Measurements from ENCODE around the gene ATP1A4.

ATP1A4 gene

DNA sequence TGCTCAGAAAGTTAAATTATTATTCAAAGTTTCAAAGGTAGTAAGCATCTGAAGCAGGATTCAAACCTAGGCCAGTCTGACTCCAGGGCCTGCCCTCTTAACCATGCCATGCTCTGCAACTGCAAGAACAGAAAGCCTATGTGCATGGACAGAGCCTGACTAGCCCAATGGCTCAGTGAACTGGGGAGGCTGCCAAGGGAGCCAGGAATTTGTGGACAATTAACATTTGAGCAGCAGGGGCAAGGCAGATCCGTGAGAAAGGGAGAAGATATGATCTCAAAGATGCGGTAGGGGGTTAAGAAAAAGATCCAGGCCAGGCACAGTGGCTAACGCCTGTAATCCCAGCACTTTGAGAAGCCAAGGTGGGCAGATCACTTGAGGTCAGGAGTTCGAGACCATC lies 6.5 kb upstream of the ATP1A4 start:
- DNase-seq (ENCODE audit: low spot score) = no peak

DNA sequence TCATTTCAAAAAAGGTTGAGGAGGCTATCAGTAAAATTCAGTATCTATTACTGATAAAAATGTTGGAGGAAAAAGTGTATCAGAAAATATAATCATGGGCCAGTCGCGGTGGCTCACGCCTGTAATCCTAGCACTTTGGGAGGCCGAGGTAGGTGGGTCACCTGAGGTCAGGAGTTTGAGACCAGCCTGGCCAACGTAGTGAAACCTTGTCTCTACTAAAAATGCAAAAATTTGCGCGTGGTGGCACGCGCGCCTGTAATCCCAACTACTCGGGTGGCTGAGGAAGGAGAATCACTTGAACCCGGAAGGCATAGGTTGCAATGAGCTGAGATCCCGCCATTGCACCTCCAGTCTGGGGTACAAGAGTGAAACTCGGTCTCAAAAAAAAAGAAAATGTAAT lies 5.3 kb upstream of the ATP1A4 start:
- DNase-seq (ENCODE audit: low spot score) = no peak

DNA sequence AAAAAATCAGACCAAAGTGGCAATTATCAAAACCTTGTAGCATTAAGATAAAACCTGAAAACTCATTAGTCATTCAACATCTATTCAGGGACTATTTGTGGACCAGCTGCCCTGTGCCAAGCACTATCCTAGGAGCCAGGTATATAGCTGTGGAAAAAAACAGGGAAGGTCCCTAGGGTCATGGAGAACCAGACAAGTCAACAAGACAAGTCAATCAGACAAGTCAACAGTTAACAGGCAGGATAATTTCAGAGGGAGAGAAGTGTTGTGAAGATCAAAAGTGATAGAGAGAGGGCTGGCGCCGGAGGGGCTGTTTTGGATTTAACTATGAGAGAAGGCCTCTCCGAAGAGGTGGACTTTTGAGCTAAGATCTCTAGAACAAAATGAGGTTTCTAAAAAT lies 3.3 kb upstream of the ATP1A4 start:
- no peak for DNase-seq (ENCODE audit: low spot score)

DNA sequence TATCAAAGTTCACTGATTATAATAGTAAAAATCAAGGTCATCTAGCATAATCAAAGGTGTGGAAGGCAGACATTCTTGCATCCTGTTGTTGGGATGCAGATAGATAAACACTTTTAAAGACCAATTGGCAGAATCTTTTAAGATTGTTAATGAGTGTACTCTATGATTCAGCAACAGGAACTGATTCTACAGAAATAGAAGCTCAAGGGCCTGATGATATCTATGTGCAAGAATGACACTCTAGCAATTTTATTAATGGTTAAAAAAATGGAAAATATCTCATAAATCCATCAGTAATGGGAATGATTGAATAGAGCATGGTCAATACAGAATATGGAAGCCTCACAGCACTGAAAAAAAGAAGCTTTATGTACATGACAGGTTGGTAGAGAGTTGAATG lies 2.2 kb upstream of the ATP1A4 start:
- DNase-seq (ENCODE audit: low spot score) = no peak

DNA sequence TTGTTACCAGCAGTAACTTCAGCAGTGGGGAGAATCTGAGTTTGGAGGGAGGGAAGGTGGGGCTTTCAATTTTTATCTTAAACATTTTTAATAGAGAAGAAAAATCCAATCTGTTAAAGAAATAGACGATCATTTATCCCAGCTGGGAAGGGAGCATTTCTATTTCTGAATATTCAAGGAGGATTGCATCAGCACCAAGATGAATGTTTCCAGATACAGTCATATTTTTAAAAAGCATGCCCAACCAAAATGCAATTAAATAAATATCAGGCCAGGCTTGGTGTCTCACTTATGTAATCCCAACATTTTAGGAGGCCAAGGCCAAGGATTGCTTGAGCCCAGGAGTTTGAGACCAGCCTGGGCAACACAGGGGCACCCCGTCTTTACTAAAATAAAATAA lies 1.7 kb upstream of the ATP1A4 start:
- no peak for DNase-seq (ENCODE audit: low spot score)

DNA sequence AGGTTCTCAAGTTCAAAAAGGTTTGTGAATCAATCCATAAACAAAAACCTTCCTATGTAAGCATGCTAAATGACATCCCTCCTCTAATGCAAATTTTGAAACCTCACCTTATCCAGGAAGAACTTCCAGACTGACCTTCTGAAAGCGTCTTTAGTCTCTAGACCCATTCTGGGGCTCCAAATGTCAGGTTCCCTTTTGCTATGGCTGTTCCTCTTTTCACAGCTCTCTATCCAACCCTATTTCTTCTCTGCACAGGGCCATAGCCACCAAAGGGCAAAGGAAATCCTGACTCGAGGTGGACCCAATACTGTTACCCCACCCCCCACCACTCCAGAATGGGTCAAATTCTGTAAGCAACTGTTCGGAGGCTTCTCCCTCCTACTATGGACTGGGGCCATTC lies 3.4 kb downstream of the ATP1A4 start:
- DNase-seq (ENCODE audit: low spot score) = no peak

DNA sequence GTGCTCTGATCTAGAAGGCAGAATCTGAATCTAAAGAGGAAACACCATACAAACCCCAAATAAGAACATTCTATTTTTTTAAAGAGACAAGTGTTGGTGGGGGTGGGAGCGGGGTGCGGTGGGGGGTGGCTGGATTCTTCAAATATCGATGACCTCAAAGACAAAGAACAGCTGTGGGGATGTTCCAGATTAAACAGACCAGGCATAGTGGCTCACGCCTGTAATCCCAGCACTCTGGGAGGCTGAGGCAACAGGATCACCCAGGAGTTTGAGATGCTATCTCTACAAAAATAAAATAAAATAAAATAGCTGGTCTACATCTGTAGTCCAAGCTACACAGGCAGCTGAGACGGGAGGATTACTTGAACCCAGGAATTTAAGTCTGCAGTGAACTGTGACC lies 5.0 kb downstream of the ATP1A4 start:
- no peak for DNase-seq (ENCODE audit: low spot score)

DNA sequence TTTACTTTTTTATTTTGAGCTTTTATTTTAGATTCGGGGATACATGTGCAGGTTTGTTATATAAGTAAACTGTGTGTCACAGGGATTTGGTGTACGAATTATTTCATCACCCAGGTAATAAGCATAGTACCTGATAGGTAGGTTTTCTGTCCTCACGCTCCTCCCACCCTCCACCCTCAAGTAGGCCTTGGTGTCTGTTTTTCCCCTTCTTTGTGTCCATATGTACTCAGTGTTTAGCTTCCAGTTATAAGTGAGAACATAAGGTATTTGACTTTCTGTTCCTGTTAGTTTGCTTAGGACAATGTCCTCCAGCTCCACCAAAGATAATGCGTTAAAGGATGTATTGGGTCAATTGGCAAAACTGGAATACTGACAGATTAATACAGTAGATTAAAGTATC lies 5.8 kb downstream of the ATP1A4 start:
- DNase-seq (ENCODE audit: low spot score) = no peak

DNA sequence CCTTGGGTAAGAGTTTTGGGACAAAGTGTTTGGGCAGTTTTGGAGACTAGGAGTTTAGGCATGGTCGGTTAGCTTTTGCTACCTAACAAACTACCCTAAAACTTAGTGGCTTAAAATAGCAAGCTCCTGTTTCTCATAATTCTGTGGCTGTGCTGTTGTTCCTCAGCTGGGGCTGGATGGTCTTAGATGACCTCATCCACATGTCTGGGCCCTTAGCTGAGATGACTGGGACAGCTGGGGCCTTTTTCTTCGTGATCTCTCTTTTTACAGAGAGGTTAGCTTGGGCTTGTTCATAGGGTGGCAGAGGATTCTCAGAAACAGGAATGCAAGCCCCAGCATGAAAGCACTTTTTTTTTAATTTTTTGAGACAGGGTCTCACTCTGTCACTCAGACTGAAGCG lies 6.6 kb downstream of the ATP1A4 start:
- DNase-seq (ENCODE audit: low spot score) = no peak

DNA sequence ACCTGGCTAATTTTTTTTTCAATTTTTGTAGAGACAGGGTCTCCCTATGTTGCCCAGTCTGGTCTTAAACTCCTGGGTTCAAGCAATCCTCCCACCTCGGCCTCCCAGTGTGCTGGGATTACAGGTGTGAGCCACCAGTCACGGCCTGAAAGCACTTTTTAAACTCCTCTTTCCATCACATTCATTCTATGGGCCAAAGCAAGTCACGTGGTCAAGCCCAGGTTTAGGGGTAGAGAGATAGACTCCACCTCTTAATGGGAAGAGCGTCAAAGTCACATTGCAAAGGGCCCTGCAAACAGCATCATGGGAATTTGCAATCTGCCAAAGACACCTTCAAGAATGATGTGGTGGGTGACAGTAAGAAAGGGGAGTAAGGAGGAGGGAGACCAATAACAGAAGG lies 7.1 kb downstream of the ATP1A4 start:
- DNase-seq (ENCODE audit: low spot score) = no peak

DNA sequence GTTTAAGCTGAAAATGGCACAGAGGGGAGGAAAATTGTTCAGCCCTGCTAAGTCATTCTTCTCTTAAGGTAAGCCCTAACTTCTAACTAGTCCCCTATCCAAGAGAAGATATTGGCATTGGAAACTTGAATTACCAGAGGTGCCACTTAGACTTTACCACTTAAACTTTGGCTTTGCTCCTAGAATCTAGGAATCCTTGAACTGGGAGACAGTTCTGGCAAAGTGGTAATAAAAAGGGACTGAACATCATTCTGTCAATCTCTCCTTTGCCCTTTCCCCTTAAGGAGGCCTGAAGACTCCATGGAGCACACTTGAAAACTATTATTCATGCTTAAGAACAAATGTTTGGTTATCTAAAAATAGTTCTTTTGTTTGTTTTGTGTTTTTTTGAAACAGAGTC lies 8.4 kb downstream of the ATP1A4 start:
- no peak for DNase-seq (ENCODE audit: low spot score)

DNA sequence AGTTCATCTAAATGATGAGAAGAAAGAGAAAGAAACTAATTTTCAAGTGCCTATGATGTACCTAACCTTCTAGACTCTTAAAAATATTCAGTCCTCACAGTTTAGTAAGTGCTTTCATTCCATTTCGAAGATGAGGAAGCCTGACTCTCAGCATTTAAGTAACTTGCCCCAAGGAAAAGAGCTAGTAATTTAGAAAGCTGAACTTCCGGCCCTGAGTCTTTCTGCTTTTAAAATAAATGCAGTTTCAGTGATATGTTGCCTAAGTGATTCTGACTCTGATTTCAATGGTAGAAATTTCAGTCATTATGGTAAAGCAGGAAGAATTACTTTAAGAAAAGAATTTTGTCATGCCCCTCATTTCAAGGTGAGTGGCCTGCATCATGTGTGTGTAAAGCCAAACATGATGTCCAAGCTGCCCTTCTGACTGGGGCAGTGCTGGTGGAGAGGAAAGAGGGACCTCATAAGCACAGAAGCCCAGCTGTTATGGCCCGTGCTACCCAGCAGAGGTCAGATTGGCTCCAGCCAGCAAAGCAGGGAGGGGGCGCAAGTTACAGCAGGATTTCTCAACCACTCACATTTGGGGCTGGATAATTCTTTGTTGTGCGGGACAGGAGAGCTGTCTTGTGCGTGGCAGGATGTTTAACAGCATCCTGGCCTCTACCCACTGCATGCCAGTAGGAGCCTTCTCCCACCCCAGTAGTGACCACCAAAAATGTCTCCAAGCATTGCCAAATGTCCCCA lies 10.7 kb downstream of the ATP1A4 start:
- no peak for DNase-seq (ENCODE audit: low spot score)

DNA sequence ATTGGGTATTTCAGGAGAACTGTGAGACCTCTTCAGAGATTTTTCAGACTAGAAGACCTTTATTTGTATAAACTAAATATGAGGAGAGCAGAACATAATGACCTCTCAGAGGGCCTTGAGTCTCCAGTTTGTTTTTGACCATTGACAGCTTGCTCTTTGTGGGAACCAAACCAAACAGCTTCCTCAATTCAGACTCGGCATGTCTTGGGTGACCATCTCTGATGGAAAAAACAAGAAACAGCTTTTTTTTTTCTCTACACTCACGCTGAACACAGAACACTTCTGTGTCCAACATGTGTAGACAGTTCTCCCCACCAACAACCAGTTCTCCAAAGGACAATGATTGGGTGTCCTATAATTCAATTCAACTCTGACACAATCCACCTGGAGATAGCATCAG lies 11.5 kb downstream of the ATP1A4 start:
- no peak for DNase-seq (ENCODE audit: low spot score)

DNA sequence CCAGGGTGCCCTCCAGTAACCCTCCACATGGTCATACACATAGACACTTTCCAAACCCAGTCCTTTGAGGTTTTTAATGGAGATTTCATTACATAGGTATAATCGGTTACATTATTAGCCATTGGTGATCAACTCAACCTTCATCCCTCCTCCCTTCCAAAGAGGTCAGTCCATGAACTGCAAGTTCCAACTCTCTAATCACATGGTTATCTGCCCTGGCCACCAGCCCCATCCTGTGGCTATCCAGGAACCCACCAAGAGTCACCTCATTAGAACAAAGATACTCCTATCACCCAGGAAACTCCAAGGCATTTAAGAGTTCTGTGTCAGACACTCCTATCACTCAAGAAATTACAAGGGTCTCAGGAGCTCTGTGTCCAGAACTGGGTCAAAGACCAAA lies 12.2 kb downstream of the ATP1A4 start:
- no peak for DNase-seq (ENCODE audit: low spot score)

DNA sequence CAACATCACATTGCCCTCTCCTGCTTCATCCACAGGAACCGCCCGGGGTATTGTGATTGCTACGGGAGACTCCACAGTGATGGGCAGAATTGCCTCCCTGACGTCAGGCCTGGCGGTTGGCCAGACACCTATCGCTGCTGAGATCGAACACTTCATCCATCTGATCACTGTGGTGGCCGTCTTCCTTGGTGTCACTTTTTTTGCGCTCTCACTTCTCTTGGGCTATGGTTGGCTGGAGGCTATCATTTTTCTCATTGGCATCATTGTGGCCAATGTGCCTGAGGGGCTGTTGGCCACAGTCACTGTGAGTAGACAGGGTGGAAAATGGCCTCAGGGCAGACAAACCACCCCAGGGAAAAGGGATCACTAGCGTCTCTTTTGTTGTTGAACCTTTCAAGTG lies 12.7 kb downstream of the ATP1A4 start:
- DNase-seq (ENCODE audit: low spot score) = no peak

DNA sequence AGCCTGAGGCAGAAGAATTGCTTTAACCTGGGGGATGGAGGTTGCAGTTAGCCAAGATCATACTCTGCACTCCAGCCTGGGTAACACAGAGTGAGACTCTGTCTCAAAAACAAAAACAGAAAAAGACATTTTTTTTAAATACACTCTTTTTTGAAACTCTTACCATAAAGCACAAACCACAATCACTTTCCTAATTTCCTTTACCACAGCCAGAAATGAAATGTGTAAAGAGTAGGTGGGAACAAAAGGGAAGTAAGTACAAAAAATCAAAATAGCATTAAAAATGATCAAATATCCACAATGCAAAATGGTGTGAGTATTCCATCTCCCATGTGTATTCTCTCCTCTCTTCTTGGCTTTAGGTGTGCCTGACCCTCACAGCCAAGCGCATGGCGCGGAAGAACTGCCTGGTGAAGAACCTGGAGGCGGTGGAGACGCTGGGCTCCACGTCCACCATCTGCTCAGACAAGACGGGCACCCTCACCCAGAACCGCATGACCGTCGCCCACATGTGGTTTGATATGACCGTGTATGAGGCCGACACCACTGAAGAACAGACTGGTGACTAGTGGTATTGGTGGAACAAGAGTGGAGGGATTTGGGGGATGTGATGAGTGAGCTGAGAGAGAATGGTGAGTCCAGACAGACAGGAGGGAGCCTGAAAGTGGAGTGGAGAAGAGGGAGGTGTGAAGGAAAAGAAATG lies 14.9 kb downstream of the ATP1A4 start:
- no peak for DNase-seq (ENCODE audit: low spot score)

DNA sequence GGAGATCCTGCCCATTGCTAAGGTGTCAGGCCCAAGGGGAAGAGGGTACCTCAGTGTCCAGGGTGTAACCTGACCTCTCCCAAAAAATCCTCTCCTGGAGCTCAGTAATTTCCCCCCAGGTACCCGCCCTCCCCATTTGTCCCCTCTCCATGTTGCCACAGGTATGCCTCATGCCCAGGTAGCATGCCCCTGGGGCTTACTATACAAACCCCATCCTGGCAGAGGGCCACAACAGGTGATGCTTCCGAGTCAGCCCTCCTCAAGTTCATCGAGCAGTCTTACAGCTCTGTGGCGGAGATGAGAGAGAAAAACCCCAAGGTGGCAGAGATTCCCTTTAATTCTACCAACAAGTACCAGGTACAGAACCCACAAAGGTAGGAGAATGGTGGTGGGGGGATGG lies 15.7 kb downstream of the ATP1A4 start:
- no peak for DNase-seq (ENCODE audit: low spot score)

DNA sequence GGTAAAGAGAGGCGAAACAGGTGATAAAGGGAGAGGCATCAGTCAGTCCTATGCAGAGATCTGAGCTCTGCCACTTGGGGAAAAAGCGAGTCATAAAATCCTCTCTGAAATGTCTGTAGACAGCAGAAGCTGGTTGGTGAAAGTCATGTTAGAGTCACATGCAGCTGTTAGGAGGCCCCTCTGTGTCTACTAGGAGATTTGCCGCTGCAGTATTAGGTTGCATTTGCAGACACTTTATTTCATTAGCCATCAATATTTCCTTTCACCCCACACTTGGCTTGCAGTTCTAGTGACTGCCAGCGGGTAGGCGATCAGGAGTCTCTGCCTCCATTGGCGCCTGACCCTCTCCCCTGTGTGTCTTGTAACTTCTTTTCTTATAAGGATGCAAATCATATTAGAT lies 16.2 kb downstream of the ATP1A4 start:
- DNase-seq (ENCODE audit: low spot score) = no peak

DNA sequence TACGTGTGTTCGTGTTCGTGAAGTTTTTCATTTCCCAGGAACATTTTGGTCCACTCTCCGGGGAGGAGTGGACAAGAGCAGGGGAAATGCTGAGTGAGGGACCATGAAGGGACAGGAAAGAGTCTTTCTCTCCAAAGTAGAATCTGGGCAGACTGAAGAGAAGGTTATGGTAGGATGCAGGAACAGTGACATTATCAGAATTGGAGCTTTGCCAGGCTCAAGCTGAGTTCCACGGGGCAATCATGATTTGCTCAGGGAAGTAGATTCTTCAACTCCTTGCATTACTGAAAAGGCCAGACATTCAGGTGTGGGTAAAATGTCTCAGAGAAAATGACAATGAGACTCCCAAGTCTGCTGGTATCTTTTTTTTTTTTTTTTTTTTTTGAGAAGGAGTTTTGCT lies 16.6 kb downstream of the ATP1A4 start:
- no peak for DNase-seq (ENCODE audit: low spot score)

DNA sequence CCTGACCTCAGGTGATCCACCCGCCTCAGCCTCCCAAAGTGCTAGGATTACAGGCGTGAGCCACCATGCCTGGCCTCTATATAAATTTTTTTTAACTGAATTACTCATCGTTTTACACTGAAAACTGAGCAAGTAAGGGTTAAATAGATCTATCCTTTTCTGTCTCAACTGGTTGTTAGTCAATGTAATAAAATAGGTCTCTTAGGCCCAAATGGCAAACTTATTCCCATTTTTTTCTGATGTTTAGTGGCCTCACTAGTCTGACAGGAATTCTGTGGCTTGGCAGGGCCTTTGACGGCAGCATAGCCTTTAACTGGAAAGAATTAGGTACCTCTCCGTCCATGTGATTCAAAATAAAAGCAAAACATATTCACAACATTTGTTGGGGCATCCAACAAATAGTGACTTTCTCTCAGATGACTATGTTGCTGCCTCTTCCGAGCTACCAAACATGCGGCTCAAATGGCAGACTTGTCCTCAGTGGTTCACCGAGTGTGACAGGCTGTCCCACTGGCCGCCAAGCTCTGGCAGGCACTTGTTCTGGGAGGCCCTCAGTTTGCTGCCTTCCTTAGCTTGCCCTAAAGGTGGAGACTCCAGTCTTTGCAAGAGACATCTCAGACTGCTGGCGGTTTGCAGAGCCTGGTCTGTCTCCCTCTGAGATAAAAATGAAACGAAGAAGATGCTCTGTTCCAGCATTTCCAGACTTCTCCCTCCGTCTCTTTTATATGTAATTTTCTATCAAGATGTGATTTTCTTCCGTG lies 17.4 kb downstream of the ATP1A4 start:
- DNase-seq (ENCODE audit: low spot score) = no peak

DNA sequence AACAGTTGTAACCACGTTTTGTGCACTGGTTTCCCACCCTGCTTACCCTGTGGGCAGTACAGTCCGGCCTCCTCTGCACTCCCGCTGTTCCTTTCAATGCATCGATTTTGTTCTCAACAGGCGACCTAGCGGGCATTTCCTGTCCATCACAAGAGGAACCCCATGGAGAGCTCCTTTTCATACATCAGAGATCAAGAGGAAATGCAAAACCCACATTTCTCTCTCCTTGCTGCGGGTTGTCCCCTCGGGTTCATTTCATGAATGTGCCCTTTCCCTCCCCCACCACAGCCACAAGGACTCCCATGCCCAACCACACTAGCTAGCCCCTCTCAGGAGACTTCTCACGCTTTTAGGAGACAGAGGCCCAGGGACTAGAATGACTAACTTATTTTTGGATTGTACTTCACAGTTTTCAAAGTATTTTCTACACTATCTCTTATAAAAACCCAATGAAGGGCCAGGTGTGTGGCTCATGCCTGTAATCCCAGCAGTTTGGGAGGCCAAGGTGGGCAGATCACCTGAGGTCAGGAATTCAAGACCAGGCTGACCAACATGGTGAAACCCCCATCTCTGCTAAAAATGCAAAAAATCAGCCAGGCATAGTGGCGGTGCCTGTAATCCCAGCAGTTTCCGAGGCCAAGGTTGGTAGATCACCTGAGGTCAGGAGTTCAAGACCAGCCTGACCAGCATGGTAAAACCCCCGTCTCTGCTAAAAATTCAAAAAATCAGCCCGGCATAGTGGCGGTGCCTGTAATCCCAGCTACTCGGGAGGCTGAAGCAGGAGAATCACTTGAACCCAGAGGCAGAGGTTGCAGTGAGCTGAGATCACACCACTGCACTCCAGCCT lies 18.4 kb downstream of the ATP1A4 start:
- no peak for DNase-seq (ENCODE audit: low spot score)

DNA sequence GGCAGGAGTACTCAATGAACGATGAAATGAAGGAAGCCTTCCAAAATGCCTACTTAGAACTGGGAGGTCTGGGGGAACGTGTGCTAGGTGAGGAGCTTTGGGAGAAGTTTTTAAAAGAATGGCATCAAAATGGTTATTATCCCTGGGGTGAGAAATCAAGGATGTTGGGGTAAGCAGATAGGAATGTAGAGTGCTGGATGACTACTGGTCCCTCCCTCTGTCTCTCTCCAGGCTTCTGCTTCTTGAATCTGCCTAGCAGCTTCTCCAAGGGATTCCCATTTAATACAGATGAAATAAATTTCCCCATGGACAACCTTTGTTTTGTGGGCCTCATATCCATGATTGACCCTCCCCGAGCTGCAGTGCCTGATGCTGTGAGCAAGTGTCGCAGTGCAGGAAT lies 20.0 kb downstream of the ATP1A4 start:
- DNase-seq (ENCODE audit: low spot score) = no peak

All from hematopoietic multipotent progenitor cell treated with erythropoietin and hydrocortisone succinate and interleukin-3 and kit ligand, for 15 days (in vitro differentiated cells).